SK-N-SH (cell line): ENCODE measurements around the gene CDS1. TPM values are rescaled to one million over a fixed set of nuclear protein-coding genes. Genes with fewer than 3 reads are reported as not detected.

ENCODE experiments used
- CTCF ChIA-PET: fragments of 300-600, 350-600 bp; formaldehyde crosslinking; extraction: SDS; loops from one replicate; lab custom pipeline; 2021; lab: Yijun Ruan, JAX
- POLR2A ChIA-PET: fragments of 350-600 bp; sonication (Branson Sonifier 250); formaldehyde crosslinking; extraction: SDS; loops from one replicate; lab custom pipeline; 2020; ENCODE audit warnings: antibody characterized with exemption, inconsistent platforms; lab: Yijun Ruan, JAX
- DNase-seq: peaks from one replicate; pipeline ENCODE4 v3.0.0; 2012
- H2AFZ ChIP-seq: fragments of 200-600 bp; sonication (generic); 2 replicates; pipeline ENCODE4 v1.8.1; 2016; ENCODE audit warnings: antibody characterized with exemption, mild to moderate bottlenecking, low read depth
- H3F3A ChIP-seq: fragments of 200-600 bp; sonication (generic); replicated peaks from 2 replicates; pipeline ENCODE3; 2016; ENCODE audit warnings: antibody characterized with exemption, mild to moderate bottlenecking; ENCODE audit not compliant: insufficient read depth
- H3K27ac ChIP-seq, 2 experiments: fragments of 200-500 bp in 1 of 2; fragments of 200-600 bp in 1 of 2; sonication (Bioruptor generic) in 1 of 2; sonication (generic), shearing (Covaris generic) in 1 of 2; 2 replicates each; pipeline versions ENCODE4 v1.5.1 to v1.6.1; 2014 to 2016; ENCODE audit warnings: low read depth in 2 of 2, inconsistent platforms in 1 of 2, low read length in 1 of 2, mild to moderate bottlenecking in 1 of 2, mixed read lengths in 1 of 2
- H3K27me3 ChIP-seq: fragments of 200-600 bp; sonication (generic), shearing (Covaris generic); 2 replicates; pipeline ENCODE4 v1.6.1; 2016; ENCODE audit warnings: mixed run types; ENCODE audit not compliant: insufficient read depth
- H3K36me3 ChIP-seq, 2 experiments: fragments of 200-500 bp in 1 of 2; fragments of 200-600 bp in 1 of 2; sonication (Bioruptor generic) in 1 of 2; sonication (generic) in 1 of 2; replicated peaks in 1 of 2; 2 replicates each; pipeline versions ENCODE3 to v1.5.1; 2014 to 2016; ENCODE audit warnings: low read length in 1 of 2, mild to moderate bottlenecking in 1 of 2; ENCODE audit not compliant: insufficient read depth in 2 of 2, control insufficient read depth in 1 of 2
- H3K4me1 ChIP-seq, 2 experiments: fragments of 200-500 bp in 1 of 2; fragments of 200-600 bp in 1 of 2; sonication (Bioruptor generic) in 1 of 2; sonication (generic), shearing (Covaris generic) in 1 of 2; 2 replicates each; pipeline versions ENCODE4 v1.5.1 to v1.6.1; 2014 to 2016; ENCODE audit warnings: low read depth in 1 of 2, low read length in 1 of 2, mixed run types in 1 of 2; ENCODE audit not compliant: insufficient read depth in 2 of 2, control insufficient read depth in 1 of 2
- H3K4me2 ChIP-seq: fragments of 200-600 bp; sonication (generic), shearing (Covaris generic); 2 replicates; pipeline ENCODE4 v1.6.1; 2017; ENCODE audit warnings: mixed run types
- H3K4me3 ChIP-seq, 2 experiments: fragments of 200-500 bp in 1 of 2; fragments of 200-600 bp in 1 of 2; sonication (Bioruptor generic) in 1 of 2; sonication (generic), shearing (Covaris generic) in 1 of 2; 2 replicates each; pipeline versions ENCODE4 v1.5.1 to v1.8.1; 2014 to 2016; ENCODE audit warnings: low read depth in 2 of 2, inconsistent platforms in 1 of 2, low read length in 1 of 2, mild to moderate bottlenecking in 1 of 2, mixed read lengths in 1 of 2, moderate library complexity in 1 of 2
- H3K79me2 ChIP-seq: fragments of 200-600 bp; sonication (generic); 2 replicates; pipeline ENCODE4 v1.8.1; 2017; ENCODE audit warnings: mild to moderate bottlenecking; ENCODE audit not compliant: insufficient read depth
- H3K9ac ChIP-seq: fragments of 200-600 bp; sonication (generic); 2 replicates; pipeline ENCODE4 v1.6.1; 2017; ENCODE audit warnings: mixed run types
- H3K9me2 ChIP-seq: fragments of 200-600 bp; sonication (generic); 2 replicates; pipeline ENCODE4 v1.6.1; 2017; ENCODE audit warnings: mixed run types
- H3K9me3 ChIP-seq: fragments of 200-600 bp; sonication (generic); 2 replicates; pipeline ENCODE4 v1.6.1; 2017; ENCODE audit warnings: mixed run types, mild to moderate bottlenecking, moderate library complexity
- H4K20me1 ChIP-seq: fragments of 200-600 bp; sonication (generic); 2 replicates; pipeline ENCODE4 v1.6.1; 2017; ENCODE audit warnings: mild to moderate bottlenecking, mixed run types; ENCODE audit not compliant: insufficient read depth
- EP300 ChIP-seq, 2 experiments: IDR thresholded peaks; 2 replicates each; pipeline versions ENCODE4 v1.4.0 to v1.6.1; 2012; ENCODE audit warnings: borderline replicate concordance in 1 of 2, low read depth in 1 of 2, low read length in 1 of 2
- EZH2phosphoT487 ChIP-seq: fragments of 200-600 bp; sonication (generic); IDR thresholded peaks from 2 replicates; pipeline ENCODE4 v1.6.1; 2017; ENCODE audit warnings: low read depth, mixed run types, mild to moderate bottlenecking, antibody characterized with exemption, moderate library complexity, borderline replicate concordance
- GABPA ChIP-seq: IDR thresholded peaks from 2 replicates; pipeline ENCODE4 v1.4.0; 2012; ENCODE audit warnings: low read depth, mild to moderate bottlenecking
- GATA2 ChIP-seq: sonication (generic); formaldehyde crosslinking; IDR thresholded peaks from 2 replicates; pipeline ENCODE4 v1.5.0; 2020; ENCODE audit warnings: mild to moderate bottlenecking, missing genetic modification reagents
- JUND ChIP-seq: IDR thresholded peaks from 2 replicates; pipeline ENCODE4 v1.4.0; 2012
- MEF2A ChIP-seq: IDR thresholded peaks from 2 replicates; pipeline ENCODE4 v1.4.0; 2012; ENCODE audit warnings: low read depth, borderline replicate concordance
- MXI1 ChIP-seq: IDR thresholded peaks from 2 replicates; pipeline ENCODE4 v1.6.1; 2012; ENCODE audit warnings: mild to moderate bottlenecking, low read depth, low read length, improper control_type of control experiment
- NRF1 ChIP-seq: IDR thresholded peaks from 2 replicates; pipeline ENCODE4 v1.6.1; 2012; ENCODE audit warnings: low read depth, mild to moderate bottlenecking, low read length
- POLR2AphosphoS5 ChIP-seq: IDR thresholded peaks from 2 replicates; pipeline ENCODE4 v1.6.1; 2012; ENCODE audit warnings: low read depth, low read length
- REST ChIP-seq: IDR thresholded peaks from 2 replicates; pipeline ENCODE4 v1.6.1; 2012; ENCODE audit warnings: mild to moderate bottlenecking, low read depth, low read length, moderate library complexity
- RFX5 ChIP-seq: IDR thresholded peaks from 2 replicates; pipeline ENCODE4 v1.6.1; 2012; ENCODE audit warnings: mild to moderate bottlenecking, improper control_type of control experiment, low read length
- RXRA ChIP-seq: IDR thresholded peaks from 2 replicates; pipeline ENCODE4 v1.4.0; 2012; ENCODE audit warnings: low read depth, mild to moderate bottlenecking, borderline replicate concordance
- TAF1 ChIP-seq: IDR thresholded peaks from 2 replicates; pipeline ENCODE4 v1.6.1; 2012; ENCODE audit warnings: low read depth, mild to moderate bottlenecking, low read length, moderate library complexity, borderline replicate concordance
- TCF12 ChIP-seq: IDR thresholded peaks from 2 replicates; pipeline ENCODE4 v1.4.0; 2012
- TEAD4 ChIP-seq: IDR thresholded peaks from 2 replicates; pipeline ENCODE4 v1.4.0; 2012; ENCODE audit warnings: mild to moderate bottlenecking, borderline replicate concordance; ENCODE audit not compliant: insufficient read depth
- YY1 ChIP-seq: IDR thresholded peaks from 2 replicates; pipeline ENCODE4 v1.4.0; 2012; ENCODE audit warnings: low read depth, mild to moderate bottlenecking
- WGBS: methylation state at CpG from one replicate; pipeline ENCODE4 v1.1.6; 2017; ENCODE audit warnings: low lambda C conversion rate; 5-methylcytosine and 5-hydroxymethylcytosine counted together
- polyA plus RNA-seq, 3 experiments: library from polyadenylated mRNA; depleted of rRNA; stranded (reverse); fragments of >200 nt; gene quantifications; 2 replicates each; pipeline ENCODE4 v1.2.3, GENCODE V29; 2012

CDS1 gene
- polyA plus RNA-seq, 1 of the 3 experiments (the other 2 are of a cell fraction), result 0.02 TPM

- TF ChIP-seq TCF12 (peak; percentile 49; the same call in 1 of the 2 replicates), TEAD4 (peak; percentile 58; the same call in 1 of the 2 replicates), YY1 (no peak), MXI1 (no peak), REST (no peak), RXRA (no peak)
Measured at GRCh38 chr4:84673475-84674240, 90.7 kb downstream of the CDS1 start (continued).

- WGBS, result 92% methylated on average over 9 of the region's 9 CpGs
- Histone ChIP-seq H4K20me1 (no peaks in the 10 kb centered on the region), H3K9ac (no peak overlapping the region), H3K4me3 (no peak overlapping the region), H3K27me3 (no peaks in the 10 kb centered on the region), H3K36me3 (peaks cover 61 to 65% of the 10 kb centered on the region in 2 experiments), H2AFZ (no peak overlapping the region), H3K4me1 (peaks cover 4 to 26% of the 10 kb centered on the region in 2 experiments), H3K27ac (no peak overlapping the region), H3K9me2 (no peaks in the 10 kb centered on the region), H3F3A (peaks cover 27% of the 10 kb centered on the region), H3K79me2 (no peaks in the 10 kb centered on the region), H3K4me2 (no peak overlapping the region), H3K9me3 (no peaks in the 10 kb centered on the region)
- POLR2A ChIA-PET, result no interaction called here
- no peak for TF ChIP-seq TEAD4
- no peak for TF ChIP-seq GATA2 (CRISPR knock-in tag)
- TF ChIP-seq GABPA, result no peak
- TF ChIP-seq EZH2phosphoT487, result no peak
- no peak for TF ChIP-seq POLR2AphosphoS5
- TF ChIP-seq NRF1, result no peak
- no peak for TF ChIP-seq JUND
- no peak for TF ChIP-seq RFX5
- TF ChIP-seq MEF2A, result no peak
- TF ChIP-seq TCF12, result no peak
- no peak for TF ChIP-seq TAF1
- no peak for TF ChIP-seq EP300 (IDR thresholded peaks at IDR 0.05; ENCODE audit: borderline replicate concordance in 1 of 2, low read depth in 1 of 2, low read length in 1 of 2)
- no peak for DNase-seq
- CTCF ChIA-PET, result no interaction called here
Measured at GRCh38 chr4:84677093-84677492, 94.2 kb downstream of the CDS1 start.
